Measurements from ENCODE around the gene CNKSR3.
"Not testable (repeated sequence)": the region's sequence is repeated elsewhere in the genome, so short reads cannot be mapped to it uniquely, and the experiment has no call there.

CNKSR3 gene

DNA sequence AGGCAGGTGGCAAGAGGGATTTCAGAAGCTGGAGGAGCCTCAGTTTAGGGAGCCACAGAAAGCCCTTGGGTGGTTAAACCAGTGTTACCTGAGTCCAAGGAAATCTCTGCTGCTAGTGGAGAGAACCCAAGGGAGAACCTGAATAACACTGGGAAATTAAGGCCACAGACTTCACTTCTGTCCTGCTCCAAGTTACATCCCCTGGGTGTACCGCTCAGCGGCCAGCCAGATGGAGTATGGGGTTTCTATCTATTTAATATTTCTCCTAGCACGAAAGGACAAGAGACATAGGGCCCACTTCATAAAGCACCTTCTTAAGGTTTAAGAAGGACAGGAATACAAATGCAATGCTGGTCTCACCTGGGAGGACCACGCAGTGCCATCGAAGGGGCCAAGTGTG is 5.8 kb upstream of the CNKSR3 start:
- no peak overlapping the region for H3K4me3 ChIP-seq (ENCODE audit: low read depth, low read length)
- TF ChIP-seq CTCF (IDR thresholded peaks at IDR 0.05; ENCODE audit: low read depth, low read length, missing control alignments) = no peak
- DNase-seq (ENCODE audit: low read depth) = no peak

- no peak for TF ChIP-seq CTCF (IDR thresholded peaks at IDR 0.05; ENCODE audit: low read depth, low read length, missing control alignments)
- no peak for DNase-seq (ENCODE audit: low read depth)
- no peak overlapping the region for H3K4me3 ChIP-seq (ENCODE audit: low read depth, low read length)
Observed at GRCh38 chr6:154515826-154516225, 5.3 kb upstream of the CNKSR3 start.

GRCh38 chr6:154515076-154515475 is 4.6 kb upstream of the CNKSR3 start:
- not testable (repeated sequence) for DNase-seq (ENCODE audit: low read depth); H3K4me3 ChIP-seq (ENCODE audit: low read depth, low read length)

- H3K4me3 ChIP-seq (ENCODE audit: low read depth, low read length) = no peak overlapping the region
- DNase-seq (ENCODE audit: low read depth) = no peak
- TF ChIP-seq CTCF (IDR thresholded peaks at IDR 0.05; ENCODE audit: low read depth, low read length, missing control alignments) = no peak
Observed at GRCh38 chr6:154514481-154514880, 4.0 kb upstream of the CNKSR3 start.

- no peak for TF ChIP-seq CTCF (IDR thresholded peaks at IDR 0.05; ENCODE audit: low read depth, low read length, missing control alignments)
- no peak for DNase-seq (ENCODE audit: low read depth)
- H3K4me3 ChIP-seq (ENCODE audit: low read depth, low read length) = no peak overlapping the region
Observed at GRCh38 chr6:154513601-154514320, 3.3 kb upstream of the CNKSR3 start.

- H3K4me3 ChIP-seq (ENCODE audit: low read depth, low read length) = no peak overlapping the region
- no peak for TF ChIP-seq CTCF (IDR thresholded peaks at IDR 0.05; ENCODE audit: low read depth, low read length, missing control alignments)
- no peak for DNase-seq (ENCODE audit: low read depth)
Observed at GRCh38 chr6:154512201-154512600, 1.7 kb upstream of the CNKSR3 start.

DNA sequence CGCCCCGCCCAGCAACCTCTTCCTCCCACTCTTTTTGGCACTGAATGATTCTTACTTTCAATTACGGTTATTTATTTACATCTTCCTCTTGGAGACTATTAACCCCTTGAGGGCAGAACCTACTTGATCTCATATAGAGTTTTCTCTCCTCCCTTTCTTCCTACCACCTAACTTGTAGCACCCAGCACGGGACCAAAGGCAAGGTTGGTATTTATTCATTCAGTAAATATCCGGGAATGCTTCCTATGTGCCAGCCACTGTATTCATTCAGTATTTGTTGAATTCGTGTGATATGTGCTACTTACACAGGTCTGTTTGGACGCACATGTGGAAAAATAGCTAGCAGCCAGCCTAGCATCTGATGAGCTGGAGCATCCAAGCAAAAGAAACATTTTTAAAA is 1.3 kb upstream of the CNKSR3 start:
- DNase-seq (ENCODE audit: low read depth) = no peak
- H3K4me3 ChIP-seq (ENCODE audit: low read depth, low read length) = no peak overlapping the region
- no peak for TF ChIP-seq CTCF (IDR thresholded peaks at IDR 0.05; ENCODE audit: low read depth, low read length, missing control alignments)
